K562 (cell line): Measurements from ENCODE around the gene PLEKHA1. TPM values are rescaled to one million over a fixed set of nuclear protein-coding genes. Genes with fewer than 3 reads are reported as not detected.

ENCODE experiments used
- ATAC-seq: fragments of 200-7000 bp; cut with Tn5 transposase; 3 replicates; pipeline ENCODE4 v1.9.1; 2020; ENCODE audit warnings: moderate library complexity
- BruUV-seq: library from RNA; stranded (reverse); fragments of 400-500 nt; replicated peaks from 2 replicates; lab custom pipeline; 2021; lab: Mats Ljungman, UMichigan
- CTCF ChIA-PET: fragments of 300-600 bp; formaldehyde crosslinking; extraction: SDS; loops from one replicate; lab custom pipeline; 2021; ENCODE audit warnings: low intra/inter-chr PET ratio; lab: Yijun Ruan, JAX
- POLR2A ChIA-PET: fragments of 300-600, 350-650 bp; sonication (Branson Sonifier 250); formaldehyde crosslinking; extraction: SDS; loops from one replicate; lab custom pipeline; 2021; ENCODE audit warnings: antibody characterized with exemption, inconsistent platforms; lab: Yijun Ruan, JAX
- DNase-seq, 4 experiments: peaks; one replicate each; pipeline versions ENCODE4 v3.0.0 to v3.0.0-alpha.2; 2011 to 2018; ENCODE audit warnings: low spot score in 3 of 4, mixed read lengths in 3 of 4; ENCODE audit errors: extremely low read depth in 1 of 4
- FAIRE-seq: peaks from 2 replicates; lab custom pipeline; 2011; peaks lifted over from hg19 to GRCh38; lab: Jason Lieb, UNC
- H2AFZ ChIP-seq: 2 replicates; pipeline ENCODE4 v1.6.0; 2011; ENCODE audit warnings: low read depth, low read length, control low read depth, inconsistent platforms
- H3K27ac ChIP-seq: fragments of 200-600 bp; 3 replicates; pipeline ENCODE4 v1.8.0; 2011; ENCODE audit warnings: low read depth, mild to moderate bottlenecking, control low read depth, inconsistent platforms, low read length, moderate library complexity, mixed read lengths; ENCODE audit errors: extremely low read depth
- H3K27me3 ChIP-seq, 2 experiments: fragments of 300-600 bp in 1 of 2; 2 replicates in 1 of 2; 3 replicates in 1 of 2; pipeline versions ENCODE4 v1.6.0 to v1.8.0; 2011; ENCODE audit warnings: inconsistent platforms in 2 of 2, low read length in 2 of 2, mild to moderate bottlenecking in 1 of 2, mixed read lengths in 1 of 2, moderate library complexity in 1 of 2; ENCODE audit not compliant: control insufficient read depth in 2 of 2, insufficient read depth in 2 of 2
- H3K36me3 ChIP-seq: fragments of 300-600 bp; 3 replicates; pipeline ENCODE4 v1.8.0; 2011; ENCODE audit warnings: mild to moderate bottlenecking, low read length, inconsistent platforms; ENCODE audit not compliant: control insufficient read depth, insufficient read depth
- H3K4me1 ChIP-seq, 2 experiments: fragments of 200-600 bp in 1 of 2; replicated peaks in 1 of 2; 2 replicates in 1 of 2; 3 replicates in 1 of 2; pipeline versions ENCODE4 v1.5.1 to v1.8.0; 2011; ENCODE audit warnings: inconsistent platforms in 2 of 2, low read length in 2 of 2, mild to moderate bottlenecking in 1 of 2, mixed read lengths in 1 of 2, moderate library complexity in 1 of 2; ENCODE audit not compliant: control insufficient read depth in 2 of 2, insufficient read depth in 2 of 2
- H3K4me2 ChIP-seq: 2 replicates; pipeline ENCODE4 v1.6.1; 2011; ENCODE audit warnings: low read length, control low read depth, inconsistent platforms, mixed read lengths; ENCODE audit not compliant: insufficient read depth
- H3K4me3 ChIP-seq: fragments of 200-600 bp; sonication (generic), shearing (Covaris generic); 2 replicates; pipeline ENCODE4 v1.5.1; 2016; ENCODE audit warnings: control low read depth, inconsistent platforms
- H3K79me2 ChIP-seq: fragments of 200-600 bp; 3 replicates; pipeline ENCODE4 v1.8.0; 2011; ENCODE audit warnings: low read length, inconsistent platforms; ENCODE audit not compliant: control insufficient read depth, insufficient read depth
- H3K9ac ChIP-seq, 2 experiments: 2 replicates each; pipeline versions ENCODE4 v1.6.0 to v1.6.1; 2011; ENCODE audit warnings: low read depth in 2 of 2, low read length in 2 of 2, control low read depth in 1 of 2, inconsistent platforms in 1 of 2, mild to moderate bottlenecking in 1 of 2, mixed read lengths in 1 of 2; ENCODE audit not compliant: insufficient read depth in 1 of 2
- H3K9me1 ChIP-seq: one replicate; pipeline ENCODE4 v1.6.0; 2011; ENCODE audit warnings: inconsistent platforms, mild to moderate bottlenecking, low read length, moderate library complexity; ENCODE audit not compliant: control insufficient read depth, insufficient read depth
- H3K9me3 ChIP-seq: replicated peaks from 2 replicates; pipeline ENCODE4 v1.5.1; 2011; ENCODE audit warnings: low read depth, low read length, inconsistent platforms; ENCODE audit not compliant: control insufficient read depth, insufficient read depth
- H4K20me1 ChIP-seq: replicated peaks from 2 replicates; pipeline ENCODE4 v1.6.1; 2011; ENCODE audit warnings: low read length, inconsistent platforms, mixed read lengths; ENCODE audit not compliant: control insufficient read depth, insufficient read depth
- CBFA2T2 ChIP-seq: fragments of 450-650 bp; conservative IDR thresholded peaks from 2 replicates; pipeline ENCODE4 v1.6.1; 2017; ENCODE audit warnings: mild to moderate bottlenecking
- CBFA2T3 ChIP-seq: fragments of 450-650 bp; IDR thresholded peaks from 2 replicates; pipeline ENCODE4 v1.6.1; 2017
- SPI1 ChIP-seq: IDR thresholded peaks from 2 replicates; pipeline ENCODE4 v1.6.1; 2011; ENCODE audit warnings: low read depth, low read length, control low read depth, borderline replicate concordance
- TEAD4 ChIP-seq, 2 experiments: sonication (generic) in 1 of 2; formaldehyde crosslinking in 1 of 2; IDR thresholded peaks; 2 replicates each; pipeline versions ENCODE4 v1.6.1 to v1.8.0; 2012 to 2022; ENCODE audit warnings: borderline replicate concordance in 1 of 2, inconsistent platforms in 1 of 2, low read length in 1 of 2, mild to moderate bottlenecking in 1 of 2, missing genetic modification reagents in 1 of 2
- ZNF589 ChIP-seq: fragments of 200-800 bp; sonication (Bioruptor generic); IDR thresholded peaks from 2 replicates; pipeline ENCODE4 v1.6.1; 2016; ENCODE audit warnings: low read depth, missing genetic modification characterization, missing compliant biosample characterization
- WGBS: fragments of 100-300 bp; shearing (Covaris generic); methylation state at CpG from one replicate; pipeline ENCODE4 v1.1.6; 2016; ENCODE audit warnings: low coverage, mixed read lengths; ENCODE audit not compliant: insufficient coverage; ENCODE audit errors: missing lambda C conversion rate; 5-methylcytosine and 5-hydroxymethylcytosine counted together
- in situ Hi-C: fragments of 300-500 bp; cut with MboI; formaldehyde crosslinking; loops from 4 replicates; pipeline ENCODE4 v1.15.0; 2018; ENCODE audit warnings: inconsistent platforms, mixed read lengths
- intact Hi-C: fragments of 100-400 bp; cut with micrococcal nuclease; formaldehyde crosslinking; loops from 2 replicates; pipeline ENCODE4 v1.14.2; 2022
- polyA plus RNA-seq, 8 experiments: library from polyadenylated mRNA; depleted of rRNA in 4 of 8; stranded (reverse) in 5 of 8; unstranded in 3 of 8; fragments of >200 nt; fragmentation: Nextera tagmentation in 2 of 8; fragmentation: Illumina TruSeq in 1 of 8; extraction: Ambion mirVana in 2 of 8; extraction: Trizol in 1 of 8; gene quantifications; 2 replicates each; pipeline versions ENCODE4 v1.2.1 to v1.2.3, GENCODE V29; 2011 to 2014; ENCODE audit warnings: inconsistent platforms in 1 of 8, missing spikeins in 1 of 8
- total RNA-seq, 7 experiments: library from RNA; depleted of rRNA in 6 of 7; stranded (reverse); fragments of >200 nt in 6 of 7; fragmentation: Illumina TruSeq in 2 of 7; extraction: Trizol in 2 of 7; gene quantifications; 2 replicates each; pipeline versions ENCODE4 v1.2.1 to v1.2.3, GENCODE V29; 2011 to 2021; ENCODE audit warnings: low replicate concordance in 1 of 7
- TF ChIP-seq, protein P1 (sequence below), 2 experiments: fragments of 450-650 bp; IDR thresholded peaks; 2 replicates each; pipeline ENCODE4 v1.6.1; 2016
- TF ChIP-seq, protein P2 (sequence below): fragments of 250-450 bp; sonication (Bioruptor Pico); IDR thresholded peaks from 2 replicates; pipeline ENCODE4 v1.5.0; 2021; ENCODE audit warnings: mild to moderate bottlenecking, borderline replicate concordance

PLEKHA1 gene
- total and polyA plus RNA-seq, 9 of the 15 experiments (the other 6 are each of a cell fraction or from before 2014, with no cell fraction given) = 0.05 to 4.7 (median 1.0) TPM

DNA sequence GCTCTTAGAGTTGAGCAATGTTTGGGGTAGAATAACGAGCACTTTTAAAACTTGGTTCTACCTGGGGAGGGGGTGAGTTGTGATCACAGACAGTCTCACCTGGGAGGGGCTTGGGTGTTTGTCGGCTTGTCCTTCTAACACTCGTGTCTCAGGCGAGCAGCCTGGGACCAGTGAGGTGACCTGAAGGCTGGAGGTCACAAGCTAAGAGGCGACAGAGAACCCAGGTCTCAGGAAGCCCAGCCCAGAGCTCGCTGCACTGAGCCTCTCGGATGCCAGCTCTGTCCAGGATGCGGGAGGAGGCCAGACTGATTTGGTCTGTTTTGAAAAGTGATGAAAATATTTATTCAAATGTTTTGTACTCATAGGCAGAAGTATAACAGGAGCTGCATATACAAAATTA is 98.6 kb downstream of the PLEKHA1 start (continued):
- TF ChIP-seq, protein P1, sequence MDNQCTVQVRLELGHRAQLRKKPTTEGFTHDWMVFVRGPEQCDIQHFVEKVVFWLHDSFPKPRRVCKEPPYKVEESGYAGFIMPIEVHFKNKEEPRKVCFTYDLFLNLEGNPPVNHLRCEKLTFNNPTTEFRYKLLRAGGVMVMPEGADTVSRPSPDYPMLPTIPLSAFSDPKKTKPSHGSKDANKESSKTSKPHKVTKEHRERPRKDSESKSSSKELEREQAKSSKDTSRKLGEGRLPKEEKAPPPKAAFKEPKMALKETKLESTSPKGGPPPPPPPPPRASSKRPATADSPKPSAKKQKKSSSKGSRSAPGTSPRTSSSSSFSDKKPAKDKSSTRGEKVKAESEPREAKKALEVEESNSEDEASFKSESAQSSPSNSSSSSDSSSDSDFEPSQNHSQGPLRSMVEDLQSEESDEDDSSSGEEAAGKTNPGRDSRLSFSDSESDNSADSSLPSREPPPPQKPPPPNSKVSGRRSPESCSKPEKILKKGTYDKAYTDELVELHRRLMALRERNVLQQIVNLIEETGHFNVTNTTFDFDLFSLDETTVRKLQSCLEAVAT (IDR thresholded peaks at IDR 0.05) = no peak
- no peak for TF ChIP-seq TEAD4 (IDR thresholded peaks at IDR 0.05; ENCODE audit: low read length)
- no peak for TF ChIP-seq TEAD4 (CRISPR knock-in tag; IDR thresholded peaks at IDR 0.05; ENCODE audit: borderline replicate concordance)
- TF ChIP-seq, protein P2, sequence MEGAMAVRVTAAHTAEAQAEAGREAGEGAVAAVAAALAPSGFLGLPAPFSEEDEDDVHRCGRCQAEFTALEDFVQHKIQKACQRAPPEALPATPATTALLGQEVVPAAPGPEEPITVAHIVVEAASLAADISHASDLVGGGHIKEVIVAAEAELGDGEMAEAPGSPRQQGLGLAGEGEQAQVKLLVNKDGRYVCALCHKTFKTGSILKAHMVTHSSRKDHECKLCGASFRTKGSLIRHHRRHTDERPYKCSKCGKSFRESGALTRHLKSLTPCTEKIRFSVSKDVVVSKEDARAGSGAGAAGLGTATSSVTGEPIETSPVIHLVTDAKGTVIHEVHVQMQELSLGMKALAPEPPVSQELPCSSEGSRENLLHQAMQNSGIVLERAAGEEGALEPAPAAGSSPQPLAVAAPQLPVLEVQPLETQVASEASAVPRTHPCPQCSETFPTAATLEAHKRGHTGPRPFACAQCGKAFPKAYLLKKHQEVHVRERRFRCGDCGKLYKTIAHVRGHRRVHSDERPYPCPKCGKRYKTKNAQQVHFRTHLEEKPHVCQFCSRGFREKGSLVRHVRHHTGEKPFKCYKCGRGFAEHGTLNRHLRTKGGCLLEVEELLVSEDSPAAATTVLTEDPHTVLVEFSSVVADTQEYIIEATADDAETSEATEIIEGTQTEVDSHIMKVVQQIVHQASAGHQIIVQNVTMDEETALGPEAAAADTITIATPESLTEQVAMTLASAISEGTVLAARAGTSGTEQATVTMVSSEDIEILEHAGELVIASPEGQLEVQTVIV (CRISPR knock-in tag) = no peak
- TF ChIP-seq ZNF589 (CRISPR knock-in tag) = no peak

DNA sequence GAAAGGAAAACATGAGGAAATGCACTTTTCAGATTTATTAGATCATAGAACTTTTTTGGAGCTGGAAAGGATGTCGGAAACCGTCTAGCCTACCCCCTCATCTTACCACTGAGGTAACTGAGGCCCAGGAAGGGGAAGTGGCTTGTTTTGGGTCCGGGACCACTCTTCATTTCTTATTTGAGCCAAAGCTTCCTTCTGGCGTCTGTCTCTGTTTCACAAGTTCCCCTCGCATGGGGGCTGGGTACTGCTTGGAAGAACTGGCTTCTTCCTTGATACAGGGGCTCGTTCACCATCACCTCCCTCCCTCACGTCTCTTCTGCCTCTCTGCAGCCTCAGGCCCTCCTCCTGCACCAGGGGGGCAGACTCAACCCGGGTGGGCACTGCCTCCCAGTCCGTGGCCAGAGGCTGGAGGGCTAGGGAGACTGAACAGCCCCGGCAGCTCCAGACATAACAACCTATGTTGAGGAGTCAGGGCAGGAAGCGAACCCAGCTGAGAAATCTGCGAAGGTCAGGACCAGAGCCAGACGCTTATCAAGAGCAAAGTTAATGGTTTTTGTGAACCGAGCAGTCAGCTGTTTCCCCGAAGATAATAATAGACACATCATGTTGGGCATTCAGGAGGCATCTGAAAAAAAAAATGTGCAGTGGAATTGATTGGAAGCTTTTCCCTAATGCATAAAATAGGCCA is 99.8 kb downstream of the PLEKHA1 start:
- ATAC-seq (no peak), DNase-seq (no peak), FAIRE-seq (no peak)
- no peaks in the 10 kb centered on the region for H3K79me2 ChIP-seq
- H3K9me1 ChIP-seq = no peaks in the 10 kb centered on the region
- H4K20me1 ChIP-seq = no peaks in the 10 kb centered on the region; the same call in 1 of the 2 replicates
- no peak overlapping the region for H3K9ac ChIP-seq
- ChIA-PET POLR2A (no interaction called here), CTCF (no interaction called here)
- intact Hi-C loops (no loop called here), in situ Hi-C loops (no loop called here)
- no peak overlapping the region for H3K27ac ChIP-seq
- H2AFZ ChIP-seq = no peak overlapping the region
- no peaks in the 10 kb centered on the region for H3K4me1 ChIP-seq
- no peaks in the 10 kb centered on the region for H3K9me3 ChIP-seq
- TF ChIP-seq CBFA2T2 (0 out of 2 replicates have a peak, but pooled peaks have one; percentile 7), SPI1 (no peak), CBFA2T3 (peak; percentile 44)
- no peak overlapping the region for H3K4me2 ChIP-seq
- WGBS = 2% methylated on average over 14 of the region's 15 CpGs
- peaks cover 0 to 18% of the 10 kb centered on the region in 2 experiments; a peak in 2 of 5 replicates for H3K27me3 ChIP-seq
- H3K4me3 ChIP-seq = no peak overlapping the region
- BruUV-seq = no TSS peak
- no peaks in the 10 kb centered on the region for H3K36me3 ChIP-seq
